Erythroblast (primary cell): Measurements from ENCODE around the gene S100A16.

Source experiments
- GATA1 ChIP-seq: IDR thresholded peaks from 2 replicates; pipeline ENCODE4 v1.6.1; 2011; ENCODE audit warnings: low read depth, mild to moderate bottlenecking, control low read depth, low read length, moderate library complexity
- POLR2A ChIP-seq: IDR thresholded peaks from 2 replicates; pipeline ENCODE4 v1.6.1; 2011; ENCODE audit warnings: mild to moderate bottlenecking, low read length

DNA sequence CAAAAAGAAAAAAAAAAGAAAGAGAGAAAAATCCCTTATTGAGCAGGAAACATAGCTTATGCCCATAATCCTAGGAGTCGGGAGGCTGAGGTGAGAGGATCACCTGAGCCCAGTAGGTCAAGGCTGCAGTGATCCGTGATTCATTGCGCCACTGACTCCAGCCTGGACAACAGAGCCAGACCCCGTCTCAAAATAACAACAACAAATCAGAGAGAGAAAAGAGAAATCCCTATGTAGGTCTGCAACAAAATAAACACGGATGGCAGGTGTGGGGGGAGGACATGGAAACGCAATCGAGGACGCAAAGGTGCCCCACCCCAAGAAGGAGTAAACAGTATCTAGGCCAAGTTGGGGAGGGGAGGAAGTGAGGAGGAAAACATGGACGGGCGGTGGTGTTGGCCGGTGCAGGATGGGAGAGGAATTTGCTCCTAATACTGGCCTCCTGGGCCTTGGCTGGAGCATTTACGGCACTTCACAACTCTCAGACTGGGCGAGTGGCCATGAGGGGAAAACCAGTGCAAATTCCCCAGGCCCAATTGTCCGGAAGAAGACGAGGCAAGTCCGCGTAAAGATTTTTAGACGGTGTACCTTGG is 20.3 kb upstream of the S100A16 start:
- TF ChIP-seq POLR2A (no peak), GATA1 (no peak)
